ENCODE data around the gene TPPP.

The TPPP gene

GRCh38 chr5:612498-613424 is 80.4 kb downstream of the TPPP start (continued):
- TF ChIP-seq ZNF707 (tag by site-specific recombination; IDR thresholded peaks at IDR 0.05) (no peak), KLF1 (tag by site-specific recombination; IDR thresholded peaks at IDR 0.05) (peak; percentile 7; the same call in 1 of the 2 replicates), REPIN1 (tag by site-specific recombination; IDR thresholded peaks at IDR 0.05; ENCODE audit: low read depth) (no peak), ZNF785 (tag by site-specific recombination; IDR thresholded peaks at IDR 0.05) (no peak)

- peaks cover 12 to 23% of the 10 kb centered on the region in 2 experiments for H3K36me3 ChIP-seq (ENCODE audit: control insufficient read depth in 2 of 2, insufficient read depth in 1 of 2, low read length in 2 of 2)
- CTCF ChIA-PET, result interaction anchor here (0.6 kb wide), 1 partner anchor 555 kb away, joined by 4 read pairs; no protein-coding TSS in a partner anchor
- TF ChIP-seq ZNF16 (tag by site-specific recombination; IDR thresholded peaks at IDR 0.05; ENCODE audit: low read depth) (no peak), SP7 (tag by site-specific recombination; IDR thresholded peaks at IDR 0.05) (peak; percentile 32; the same call in 1 of the 2 replicates), ZNF473 (tag by site-specific recombination; IDR thresholded peaks at IDR 0.05) (no peak), ZEB2 (tag by site-specific recombination; IDR thresholded peaks at IDR 0.05) (peak; percentile 42; the same call in 1 of the 2 replicates), ZNF530 (tag by site-specific recombination; IDR thresholded peaks at IDR 0.05; ENCODE audit: low read depth) (no peak), IKZF3 (tag by site-specific recombination; IDR thresholded peaks at IDR 0.05) (no peak), ZNF843 (tag by site-specific recombination; IDR thresholded peaks at IDR 0.05) (no peak), PATZ1 (tag by site-specific recombination; IDR thresholded peaks at IDR 0.05) (peak; percentile 69), SCRT2 (tag by site-specific recombination; IDR thresholded peaks at IDR 0.05) (no peak), ZNF626 (tag by site-specific recombination; IDR thresholded peaks at IDR 0.05) (no peak), OVOL3 (tag by site-specific recombination; IDR thresholded peaks at IDR 0.05) (no peak), ZNF114 (tag by site-specific recombination; IDR thresholded peaks at IDR 0.05) (no peak), ZNF514 (tag by site-specific recombination; IDR thresholded peaks at IDR 0.05) (no peak), ZNF623 (tag by site-specific recombination; IDR thresholded peaks at IDR 0.05) (no peak), ZBTB20 (tag by site-specific recombination; IDR thresholded peaks at IDR 0.05) (no peak), HOXC10 (CRISPR knock-in tag; IDR thresholded peaks at IDR 0.05) (no peak), OSR2 (tag by site-specific recombination; IDR thresholded peaks at IDR 0.05) (no peak), GLIS1 (tag by site-specific recombination; IDR thresholded peaks at IDR 0.05) (peak; percentile 71), HOXD13 (CRISPR knock-in tag; IDR thresholded peaks at IDR 0.05; ENCODE audit: borderline replicate concordance) (no peak), ZNF24 (tag by site-specific recombination; IDR thresholded peaks at IDR 0.05) (0 out of 2 replicates have a peak, but pooled peaks have one; percentile 42), ZBTB8A (tag by site-specific recombination; IDR thresholded peaks at IDR 0.05) (0 out of 2 replicates have a peak, but pooled peaks have one; percentile 11), ZNF155 (tag by site-specific recombination; IDR thresholded peaks at IDR 0.05) (no peak), ZNF501 (tag by site-specific recombination; IDR thresholded peaks at IDR 0.05) (0 out of 2 replicates have a peak, but pooled peaks have one; percentile 32)
- TF ChIP-seq, protein P1, sequence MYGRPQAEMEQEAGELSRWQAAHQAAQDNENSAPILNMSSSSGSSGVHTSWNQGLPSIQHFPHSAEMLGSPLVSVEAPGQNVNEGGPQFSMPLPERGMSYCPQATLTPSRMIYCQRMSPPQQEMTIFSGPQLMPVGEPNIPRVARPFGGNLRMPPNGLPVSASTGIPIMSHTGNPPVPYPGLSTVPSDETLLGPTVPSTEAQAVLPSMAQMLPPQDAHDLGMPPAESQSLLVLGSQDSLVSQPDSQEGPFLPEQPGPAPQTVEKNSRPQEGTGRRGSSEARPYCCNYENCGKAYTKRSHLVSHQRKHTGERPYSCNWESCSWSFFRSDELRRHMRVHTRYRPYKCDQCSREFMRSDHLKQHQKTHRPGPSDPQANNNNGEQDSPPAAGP (tag by site-specific recombination; IDR thresholded peaks at IDR 0.05), result peak; percentile 56; the same call in 1 of the 2 replicates
- TF ChIP-seq, protein P2, sequence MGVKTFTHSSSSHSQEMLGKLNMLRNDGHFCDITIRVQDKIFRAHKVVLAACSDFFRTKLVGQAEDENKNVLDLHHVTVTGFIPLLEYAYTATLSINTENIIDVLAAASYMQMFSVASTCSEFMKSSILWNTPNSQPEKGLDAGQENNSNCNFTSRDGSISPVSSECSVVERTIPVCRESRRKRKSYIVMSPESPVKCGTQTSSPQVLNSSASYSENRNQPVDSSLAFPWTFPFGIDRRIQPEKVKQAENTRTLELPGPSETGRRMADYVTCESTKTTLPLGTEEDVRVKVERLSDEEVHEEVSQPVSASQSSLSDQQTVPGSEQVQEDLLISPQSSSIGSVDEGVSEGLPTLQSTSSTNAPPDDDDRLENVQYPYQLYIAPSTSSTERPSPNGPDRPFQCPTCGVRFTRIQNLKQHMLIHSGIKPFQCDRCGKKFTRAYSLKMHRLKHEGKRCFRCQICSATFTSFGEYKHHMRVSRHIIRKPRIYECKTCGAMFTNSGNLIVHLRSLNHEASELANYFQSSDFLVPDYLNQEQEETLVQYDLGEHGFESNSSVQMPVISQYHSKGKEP (tag by site-specific recombination; IDR thresholded peaks at IDR 0.05), result no peak
- TF ChIP-seq, protein P3, sequence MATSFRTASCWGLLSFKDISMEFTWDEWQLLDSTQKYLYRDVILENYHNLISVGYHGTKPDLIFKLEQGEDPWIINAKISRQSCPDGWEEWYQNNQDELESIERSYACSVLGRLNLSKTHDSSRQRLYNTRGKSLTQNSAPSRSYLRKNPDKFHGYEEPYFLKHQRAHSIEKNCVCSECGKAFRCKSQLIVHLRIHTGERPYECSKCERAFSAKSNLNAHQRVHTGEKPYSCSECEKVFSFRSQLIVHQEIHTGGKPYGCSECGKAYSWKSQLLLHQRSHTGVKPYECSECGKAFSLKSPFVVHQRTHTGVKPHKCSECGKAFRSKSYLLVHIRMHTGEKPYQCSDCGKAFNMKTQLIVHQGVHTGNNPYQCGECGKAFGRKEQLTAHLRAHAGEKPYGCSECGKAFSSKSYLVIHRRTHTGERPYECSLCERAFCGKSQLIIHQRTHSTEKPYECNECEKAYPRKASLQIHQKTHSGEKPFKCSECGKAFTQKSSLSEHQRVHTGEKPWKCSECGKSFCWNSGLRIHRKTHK (tag by site-specific recombination; IDR thresholded peaks at IDR 0.05), result no peak
These were observed 81.2 kb downstream of the TPPP start, which contains the start of gene CEP72 for GRCh38 chr5:611731-612486. CEP72 (plus strand) TSS chr5:612340; CDS start chr5:612362, 22 bp downstream.

More at GRCh38 chr5:611731-612486, 81.2 kb downstream of the TPPP start, which contains the start of gene CEP72:
- peak within 1 kb of the TSS; percentile 81 for H3K4me3 ChIP-seq (ENCODE audit: low read depth, low read length)
- peak within 1 kb of the TSS; percentile 44; the same call in 1 of the 2 replicates for H3K27ac ChIP-seq (ENCODE audit: extremely low read depth, low read depth, low read length)
- no peaks in the 10 kb centered on the region; the same call in 1 of the 2 replicates for H3K9me3 ChIP-seq (ENCODE audit: control insufficient read depth, insufficient read depth, low read depth, low read length)
- H3K4me1 ChIP-seq (ENCODE audit: control insufficient read depth, insufficient read depth, low read length), result peaks cover 4% of the 10 kb centered on the region
- POLR2A ChIA-PET, result interaction anchor here (0.5 to 2.8 kb wide), 5 partner anchors 10 to 139 kb away, joined by 3 to 17 read pairs (median 3); no protein-coding TSS in a partner anchor

Measured in HEK293 (cell line).